HCT116 (cell line): ENCODE data around the gene YTHDF1.

Experiments used
- CBX3 ChIP-seq: IDR thresholded peaks from 2 replicates; pipeline ENCODE4 v1.6.1; 2012; ENCODE audit warnings: low read depth
- CEBPB ChIP-seq: IDR thresholded peaks from 2 replicates; pipeline ENCODE4 v1.6.1; 2012; ENCODE audit warnings: low read depth
- CTCF ChIP-seq, 3 experiments: fragments of 200-600 bp in 1 of 3; sonication (generic) in 1 of 3; IDR thresholded peaks in 2 of 3; conservative IDR thresholded peaks in 1 of 3; 2 replicates each; pipeline ENCODE4 v1.5.1; 2012 to 2017; ENCODE audit warnings: low read depth in 2 of 3, low read length in 2 of 3, antibody characterized with exemption in 1 of 3, borderline replicate concordance in 1 of 3, control low read depth in 1 of 3, mild to moderate bottlenecking in 1 of 3, mixed read lengths in 1 of 3, mixed run types in 1 of 3, moderate library complexity in 1 of 3; ENCODE audit not compliant: insufficient read depth in 1 of 3
- EZH2phosphoT487 ChIP-seq: fragments of 200-600 bp; IDR thresholded peaks from 2 replicates; pipeline ENCODE4 v1.6.1; 2018; ENCODE audit warnings: antibody characterized with exemption, borderline replicate concordance
- MAX ChIP-seq: IDR thresholded peaks from 2 replicates; pipeline ENCODE4 v1.6.1; 2012
- POLR2A ChIP-seq: IDR thresholded peaks from 2 replicates; pipeline ENCODE4 v1.7.0; 2011; ENCODE audit warnings: borderline replicate concordance; ENCODE audit not compliant: insufficient read depth, insufficient read length; ENCODE audit errors: extremely low read depth
- YY1 ChIP-seq: IDR thresholded peaks from 2 replicates; pipeline ENCODE4 v1.6.1; 2011; ENCODE audit warnings: low read length, low read depth, moderate library complexity, mild to moderate bottlenecking; ENCODE audit not compliant: insufficient replicate concordance; ENCODE audit errors: extremely low read depth

GRCh38 chr20:63210011-63210605 is 5.8 kb downstream of the YTHDF1 start:
- TF ChIP-seq CTCF (IDR thresholded peaks at IDR 0.05 in 2 of 3, conservative IDR thresholded peaks at IDR 0.05 in 1 of 3; ENCODE audit: borderline replicate concordance in 1 of 3, insufficient read depth in 1 of 3, low read depth in 2 of 3, low read length in 2 of 3) (no peak), EZH2phosphoT487 (no peak), MAX (no peak), POLR2A (no peak), YY1 (no peak), CEBPB (no peak), CBX3 (no peak)
